ENCODE results near the gene IL18RAP.
A peak's percentile ranks its signal among the peaks of the same experiment; 100 is the strongest.

Gene IL18RAP

DNA sequence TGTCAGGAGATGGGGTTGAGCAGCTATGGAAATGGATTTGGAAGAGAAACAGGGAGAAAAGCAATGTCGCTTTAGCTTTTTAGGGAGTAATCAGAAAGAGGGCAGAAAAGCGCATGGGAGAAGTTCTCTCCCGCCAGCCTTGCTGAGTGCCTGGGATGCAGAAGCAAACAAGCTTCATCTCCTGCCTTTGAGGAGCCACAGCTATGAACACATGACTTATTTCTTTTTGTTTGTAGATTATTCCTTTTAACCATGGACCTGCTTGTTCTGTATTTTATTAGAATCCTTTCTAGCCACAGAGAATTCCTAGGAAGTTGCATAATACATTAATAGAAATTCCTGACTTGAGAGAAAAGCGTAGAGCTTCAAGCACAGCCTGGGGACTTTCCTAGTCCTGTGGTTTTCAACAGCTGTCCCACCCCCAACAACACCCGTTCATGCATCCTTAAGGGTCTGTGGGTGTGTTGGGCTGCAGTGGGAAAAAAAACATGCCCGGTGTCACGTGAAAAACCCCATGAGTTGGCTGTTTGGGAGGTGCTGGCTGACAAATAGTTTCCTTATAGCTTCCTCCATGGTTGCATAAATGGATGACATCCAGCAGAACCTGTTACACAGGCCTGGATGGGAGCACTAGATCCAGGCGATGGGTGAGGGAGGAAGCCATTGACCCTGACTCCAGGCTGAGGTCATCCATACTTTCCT, 65.0 kb downstream of the IL18RAP start:
- Histone ChIP-seq H3K27ac (no peak overlapping the region), H3K9me3 (ENCODE audit: low read depth, low read length) (no peaks in the 10 kb centered on the region), H3K9ac (ENCODE audit: insufficient read length) (no peak overlapping the region), H3K36me3 (ENCODE audit: insufficient read depth, low read length) (no peaks in the 10 kb centered on the region), H3K4me3 (no peak overlapping the region)
- TF ChIP-seq FOXP2 (optimal IDR thresholded peaks at IDR 0.05; ENCODE audit: control extremely low read depth, extremely low read length, insufficient read depth) (no peak), POLR2AphosphoS5 (IDR thresholded peaks at IDR 0.05; ENCODE audit: borderline replicate concordance, low read depth, low read length) (no peak), EZH2 (IDR thresholded peaks at IDR 0.05) (no peak)
- peak; percentile 48 for DNase-seq (ENCODE audit: low read depth, low spot score)

DNA sequence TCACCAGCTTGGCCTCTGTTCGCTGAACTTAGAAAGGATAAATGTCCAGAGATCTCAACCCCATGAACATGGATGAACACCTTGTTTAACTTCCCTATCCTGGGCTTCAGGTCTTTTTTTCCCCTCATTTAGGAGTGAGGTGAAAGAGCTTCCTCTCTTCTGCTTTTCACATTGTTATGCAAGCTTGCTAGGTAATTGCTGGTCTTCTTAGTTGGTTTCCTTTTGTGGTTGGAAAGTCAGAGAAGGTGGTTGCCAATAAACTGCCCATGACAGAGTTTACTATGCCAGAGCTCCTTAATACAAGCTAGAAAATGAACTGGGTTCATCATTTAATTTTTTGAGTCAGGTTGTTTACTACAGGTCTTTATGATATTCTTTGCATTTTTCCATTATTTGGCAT, 66.7 kb downstream of the IL18RAP start:
- H3K4me3 ChIP-seq: no peak overlapping the region
- H3K9ac ChIP-seq (ENCODE audit: insufficient read length): no peak overlapping the region
- DNase-seq (ENCODE audit: low read depth, low spot score): no peak
- no peaks in the 10 kb centered on the region for H3K9me3 ChIP-seq (ENCODE audit: low read depth, low read length)
- no peak overlapping the region for H3K27ac ChIP-seq
- TF ChIP-seq FOXP2 (optimal IDR thresholded peaks at IDR 0.05; ENCODE audit: control extremely low read depth, extremely low read length, insufficient read depth) (no peak), EZH2 (IDR thresholded peaks at IDR 0.05) (no peak), POLR2AphosphoS5 (IDR thresholded peaks at IDR 0.05; ENCODE audit: borderline replicate concordance, low read depth, low read length) (no peak)
- H3K36me3 ChIP-seq (ENCODE audit: insufficient read depth, low read length): no peaks in the 10 kb centered on the region

DNA sequence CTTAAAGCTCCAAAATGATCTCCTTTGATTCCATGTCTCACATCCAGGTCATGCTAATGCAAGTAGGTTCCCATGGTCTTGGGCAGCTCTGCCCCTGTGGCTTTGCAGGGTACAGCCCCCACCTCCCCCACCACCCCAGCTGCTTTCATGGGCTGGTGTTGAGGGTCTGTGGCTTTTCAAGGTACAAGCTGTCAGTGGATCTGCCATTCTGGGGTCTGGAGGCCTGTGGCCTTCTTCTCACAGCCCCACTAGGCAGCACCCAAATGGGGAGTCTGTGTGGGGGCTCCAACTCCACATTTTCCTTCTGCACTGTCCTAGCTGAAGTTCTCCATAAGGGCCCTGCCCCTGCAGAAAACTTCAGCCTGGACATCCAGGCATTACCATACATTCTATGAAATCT, 69.0 kb downstream of the IL18RAP start:
- no peak overlapping the region for H3K27ac ChIP-seq
- H3K9me3 ChIP-seq (ENCODE audit: low read depth, low read length): no peaks in the 10 kb centered on the region
- H3K9ac ChIP-seq (ENCODE audit: insufficient read length): no peak overlapping the region
- H3K4me3 ChIP-seq: no peak overlapping the region
- TF ChIP-seq EZH2 (IDR thresholded peaks at IDR 0.05): no peak
- TF ChIP-seq POLR2AphosphoS5 (IDR thresholded peaks at IDR 0.05; ENCODE audit: borderline replicate concordance, low read depth, low read length): no peak
- TF ChIP-seq FOXP2 (optimal IDR thresholded peaks at IDR 0.05; ENCODE audit: control extremely low read depth, extremely low read length, insufficient read depth): no peak
- no peaks in the 10 kb centered on the region for H3K36me3 ChIP-seq (ENCODE audit: insufficient read depth, low read length)
- no peak for DNase-seq (ENCODE audit: low read depth, low spot score)

DNA sequence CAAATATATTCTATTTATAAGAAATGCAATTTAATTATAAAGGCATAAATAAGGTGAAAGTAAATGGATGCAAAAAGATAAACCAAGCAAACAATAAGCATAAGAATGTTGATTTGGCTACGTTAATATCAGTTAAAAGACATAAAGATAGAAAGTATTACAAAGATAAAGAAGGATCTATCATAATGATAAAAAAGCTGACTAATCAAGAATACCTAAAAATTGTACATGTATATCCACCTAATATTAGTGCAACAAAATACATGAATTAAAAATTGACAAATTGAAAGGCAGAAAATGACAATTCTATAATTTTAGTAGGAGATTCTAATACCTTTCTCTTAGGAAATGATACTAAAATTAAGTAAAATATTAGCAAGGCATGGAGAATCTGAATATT, 71.6 kb downstream of the IL18RAP start:
- H3K9ac ChIP-seq (ENCODE audit: insufficient read length): no peak overlapping the region
- no peaks in the 10 kb centered on the region for H3K36me3 ChIP-seq (ENCODE audit: insufficient read depth, low read length)
- no peak for DNase-seq (ENCODE audit: low read depth, low spot score)
- no peak overlapping the region for H3K27ac ChIP-seq
- no peak for TF ChIP-seq FOXP2 (optimal IDR thresholded peaks at IDR 0.05; ENCODE audit: control extremely low read depth, extremely low read length, insufficient read depth)
- no peak for TF ChIP-seq POLR2AphosphoS5 (IDR thresholded peaks at IDR 0.05; ENCODE audit: borderline replicate concordance, low read depth, low read length)
- TF ChIP-seq EZH2 (IDR thresholded peaks at IDR 0.05): no peak
- no peak overlapping the region for H3K4me3 ChIP-seq
- H3K9me3 ChIP-seq (ENCODE audit: low read depth, low read length): no peaks in the 10 kb centered on the region

DNA sequence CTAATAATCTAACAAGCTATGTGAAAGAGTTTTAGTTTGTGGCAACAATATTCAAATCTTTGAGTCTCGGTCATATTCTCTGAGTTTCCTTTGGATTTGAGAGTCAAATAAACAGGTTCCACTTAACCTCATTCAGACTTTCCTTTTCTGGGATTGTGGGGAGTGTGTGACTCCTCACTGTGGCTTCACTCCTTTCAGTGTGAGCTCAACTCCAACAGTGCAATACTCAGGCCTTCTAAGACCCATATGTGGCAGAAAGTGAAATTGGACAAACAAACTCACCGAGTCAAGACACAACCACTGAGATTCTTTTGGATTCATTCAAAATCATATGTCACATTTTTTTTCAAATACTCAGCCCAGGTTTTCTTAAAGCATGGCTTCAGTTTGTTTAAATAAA, 75.5 kb downstream of the IL18RAP start:
- Histone ChIP-seq H3K36me3 (ENCODE audit: insufficient read depth, low read length) (no peaks in the 10 kb centered on the region), H3K9me3 (ENCODE audit: low read depth, low read length) (no peaks in the 10 kb centered on the region), H3K4me3 (no peak overlapping the region), H3K9ac (ENCODE audit: insufficient read length) (no peak overlapping the region), H3K27ac (no peak overlapping the region)
- DNase-seq (ENCODE audit: low read depth, low spot score): no peak
- TF ChIP-seq FOXP2 (optimal IDR thresholded peaks at IDR 0.05; ENCODE audit: control extremely low read depth, extremely low read length, insufficient read depth) (no peak), EZH2 (IDR thresholded peaks at IDR 0.05) (no peak), POLR2AphosphoS5 (IDR thresholded peaks at IDR 0.05; ENCODE audit: borderline replicate concordance, low read depth, low read length) (no peak)

DNA sequence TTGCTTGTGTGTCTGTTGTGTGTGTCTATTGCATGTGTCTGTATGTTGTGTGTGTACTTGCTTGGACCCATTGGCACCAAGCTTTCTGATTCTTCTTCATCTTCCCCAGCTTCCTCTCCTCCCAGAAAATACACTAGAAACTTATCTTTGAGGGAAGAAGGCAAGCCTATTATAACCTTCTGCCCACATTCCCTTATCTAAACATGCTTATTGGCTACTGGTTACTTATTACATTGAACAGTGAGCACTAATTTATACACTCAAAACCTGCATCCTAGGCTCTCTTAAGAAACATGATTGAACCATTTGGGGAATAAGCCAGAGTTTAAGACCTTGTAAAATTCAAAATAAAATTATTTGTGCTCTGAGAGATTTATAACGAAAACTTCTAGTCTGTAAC, 76.6 kb downstream of the IL18RAP start:
- no peak for DNase-seq (ENCODE audit: low read depth, low spot score)
- no peaks in the 10 kb centered on the region for H3K36me3 ChIP-seq (ENCODE audit: insufficient read depth, low read length)
- no peak for TF ChIP-seq POLR2AphosphoS5 (IDR thresholded peaks at IDR 0.05; ENCODE audit: borderline replicate concordance, low read depth, low read length)
- no peak for TF ChIP-seq FOXP2 (optimal IDR thresholded peaks at IDR 0.05; ENCODE audit: control extremely low read depth, extremely low read length, insufficient read depth)
- TF ChIP-seq EZH2 (IDR thresholded peaks at IDR 0.05): no peak

More for the DNA sequence above, 76.6 kb downstream of the IL18RAP start:
- Histone ChIP-seq H3K9me3 (ENCODE audit: low read depth, low read length) (no peaks in the 10 kb centered on the region), H3K9ac (ENCODE audit: insufficient read length) (no peak overlapping the region), H3K4me3 (no peak overlapping the region), H3K27ac (no peak overlapping the region)
